Liver (tissue), 9 donors: Measurements from ENCODE around the gene CIPC. TPM values are rescaled to one million over a fixed set of nuclear protein-coding genes. Genes with fewer than 3 reads are reported as not detected.

ENCODE experiments used
- DNase-seq: peaks from one replicate; pipeline ENCODE4 v3.0.0-alpha.2; 2017; ENCODE audit warnings: low spot score
- H3K27ac ChIP-seq, 2 donors: one replicate each; pipeline ENCODE4 v1.7.0; 2013; ENCODE audit warnings: inconsistent platforms in 2 of 2, low read length in 2 of 2, control low read depth in 1 of 2, low read depth in 1 of 2, mild to moderate bottlenecking in 1 of 2
- H3K27me3 ChIP-seq, 4 donors: one replicate each; pipeline versions ENCODE4 v1.6.1 to v1.7.0; 2013; ENCODE audit warnings: low read length in 3 of 4, inconsistent platforms in 1 of 4, mild to moderate bottlenecking in 1 of 4, moderate library complexity in 1 of 4; ENCODE audit not compliant: control insufficient read depth in 4 of 4, insufficient read depth in 4 of 4
- H3K36me3 ChIP-seq, 4 donors: one replicate each; pipeline versions ENCODE4 v1.6.1 to v1.7.0; 2013; ENCODE audit warnings: low read length in 3 of 4, mild to moderate bottlenecking in 3 of 4, low read depth in 1 of 4, moderate library complexity in 1 of 4; ENCODE audit not compliant: control insufficient read depth in 4 of 4, insufficient read depth in 3 of 4
- H3K4me1 ChIP-seq, 4 donors: one replicate each; pipeline versions ENCODE4 v1.6.1 to v1.7.0; 2013; ENCODE audit warnings: low read length in 3 of 4, mild to moderate bottlenecking in 3 of 4, moderate library complexity in 1 of 4; ENCODE audit not compliant: control insufficient read depth in 4 of 4, insufficient read depth in 4 of 4
- H3K4me3 ChIP-seq, 3 donors: one replicate each; pipeline versions ENCODE4 v1.6.1 to v1.7.0; 2013; ENCODE audit warnings: low read length in 3 of 3, control low read depth in 1 of 3, low read depth in 1 of 3, mild to moderate bottlenecking in 1 of 3
- H3K9ac ChIP-seq, 2 donors: one replicate each; pipeline ENCODE4 v1.7.0; 2013; ENCODE audit warnings: low read length in 2 of 2, mild to moderate bottlenecking in 2 of 2, moderate library complexity in 2 of 2, control low read depth in 1 of 2, low read depth in 1 of 2
- H3K9me3 ChIP-seq, 4 donors: one replicate each; pipeline versions ENCODE4 v1.6.1 to v1.7.0; 2013; ENCODE audit warnings: low read length in 3 of 4; ENCODE audit not compliant: control insufficient read depth in 4 of 4
- EGR1 ChIP-seq, 2 donors: IDR thresholded peaks; 2 replicates each; pipeline ENCODE4 v1.6.1; 2016 to 2018; ENCODE audit warnings: antibody characterized with exemption in 2 of 2, low read depth in 2 of 2
- FOXA1 ChIP-seq: IDR thresholded peaks from 2 replicates; pipeline ENCODE4 v1.6.1; 2016; ENCODE audit warnings: antibody characterized with exemption
- FOXA2 ChIP-seq: IDR thresholded peaks from 2 replicates; pipeline ENCODE4 v1.6.1; 2016; ENCODE audit warnings: antibody characterized with exemption
- GABPA ChIP-seq, 2 donors: IDR thresholded peaks in 1 of 2; conservative IDR thresholded peaks in 1 of 2; 2 replicates each; pipeline ENCODE4 v1.6.1; 2016; ENCODE audit warnings: antibody characterized with exemption in 2 of 2, mild to moderate bottlenecking in 1 of 2, moderate library complexity in 1 of 2
- HNF4A ChIP-seq, 2 donors: conservative IDR thresholded peaks; 2 replicates each; pipeline ENCODE4 v1.6.1; 2016; ENCODE audit warnings: antibody characterized with exemption in 2 of 2, mild to moderate bottlenecking in 2 of 2
- HNF4G ChIP-seq: IDR thresholded peaks from 2 replicates; pipeline ENCODE4 v1.6.1; 2016; ENCODE audit warnings: antibody characterized with exemption
- JUND ChIP-seq, 2 donors: IDR thresholded peaks; 2 replicates each; pipeline ENCODE4 v1.6.1; 2016; ENCODE audit warnings: antibody characterized with exemption in 2 of 2
- NR2F2 ChIP-seq: IDR thresholded peaks from 2 replicates; pipeline ENCODE4 v1.6.1; 2016; ENCODE audit warnings: antibody characterized with exemption
- RAD21 ChIP-seq, 2 donors: IDR thresholded peaks; 2 replicates each; pipeline ENCODE4 v1.6.1; 2016; ENCODE audit warnings: antibody characterized with exemption in 2 of 2, mild to moderate bottlenecking in 2 of 2
- RXRA ChIP-seq, 2 donors: IDR thresholded peaks; 2 replicates each; pipeline ENCODE4 v1.6.1; 2017 to 2018; ENCODE audit warnings: antibody characterized with exemption in 2 of 2, mild to moderate bottlenecking in 1 of 2
- SP1 ChIP-seq: IDR thresholded peaks from 2 replicates; pipeline ENCODE4 v1.6.1; 2018; ENCODE audit warnings: antibody characterized with exemption, mild to moderate bottlenecking
- TAF1 ChIP-seq: conservative IDR thresholded peaks from 2 replicates; pipeline ENCODE4 v1.6.1; 2016; ENCODE audit warnings: antibody characterized with exemption, mild to moderate bottlenecking
- YY1 ChIP-seq: IDR thresholded peaks from 2 replicates; pipeline ENCODE4 v1.6.1; 2016; ENCODE audit warnings: antibody characterized with exemption, mild to moderate bottlenecking
- WGBS: extraction: QIAGEN DNeasy Blood & Tissue Kit; methylation state at CpG from one replicate; pipeline ENCODE4 v1.1.7; 2013; 5-methylcytosine and 5-hydroxymethylcytosine counted together
- polyA plus RNA-seq, 2 donors: library from polyadenylated mRNA; stranded (reverse) in 1 of 2; unstranded in 1 of 2; fragments of 200-250 nt in 1 of 2; fragments of >200 nt in 1 of 2; fragmentation: Nextera tagmentation in 1 of 2; extraction: Ambion mirVana in 1 of 2; gene quantifications; one replicate each; pipeline versions ENCODE4 v1.2.1 to v1.2.3, GENCODE V29; 2013 to 2015
- total RNA-seq, 2 donors: library from RNA; depleted of rRNA; stranded (reverse); fragments of >200 nt; gene quantifications; one replicate each; pipeline ENCODE4 v1.2.3, GENCODE V29; 2014
- TF ChIP-seq, protein P1 (sequence below): fragments of 150-350 bp; IDR thresholded peaks from 2 replicates; pipeline ENCODE4 v1.5.1; 2017; ENCODE audit warnings: improper control_type of control experiment, low read depth, low read length; ENCODE audit not compliant: missing input control
- TF ChIP-seq, protein P2 (sequence below): IDR thresholded peaks from 2 replicates; pipeline ENCODE4 v1.6.1; 2016; ENCODE audit warnings: antibody characterized with exemption
- TF ChIP-seq, protein P3 (sequence below): IDR thresholded peaks from 2 replicates; pipeline ENCODE4 v1.6.1; 2016; ENCODE audit warnings: antibody characterized with exemption
- TF ChIP-seq, protein P4 (sequence below): IDR thresholded peaks from 2 replicates; pipeline ENCODE4 v1.6.1; 2016; ENCODE audit warnings: antibody characterized with exemption, mild to moderate bottlenecking
- TF ChIP-seq, protein P5 (sequence below): IDR thresholded peaks from 2 replicates; pipeline ENCODE4 v1.6.1; 2016; ENCODE audit warnings: antibody characterized with exemption
- donor health status: healthy.
- donor health status: healthy.
- donor health status: healthy.
- donor health status: healthy.
- donor health status: healthy.

Gene CIPC
- total and polyA plus RNA-seq, 4 donors: 5.2 to 17.8 (median 6.7) TPM

DNA sequence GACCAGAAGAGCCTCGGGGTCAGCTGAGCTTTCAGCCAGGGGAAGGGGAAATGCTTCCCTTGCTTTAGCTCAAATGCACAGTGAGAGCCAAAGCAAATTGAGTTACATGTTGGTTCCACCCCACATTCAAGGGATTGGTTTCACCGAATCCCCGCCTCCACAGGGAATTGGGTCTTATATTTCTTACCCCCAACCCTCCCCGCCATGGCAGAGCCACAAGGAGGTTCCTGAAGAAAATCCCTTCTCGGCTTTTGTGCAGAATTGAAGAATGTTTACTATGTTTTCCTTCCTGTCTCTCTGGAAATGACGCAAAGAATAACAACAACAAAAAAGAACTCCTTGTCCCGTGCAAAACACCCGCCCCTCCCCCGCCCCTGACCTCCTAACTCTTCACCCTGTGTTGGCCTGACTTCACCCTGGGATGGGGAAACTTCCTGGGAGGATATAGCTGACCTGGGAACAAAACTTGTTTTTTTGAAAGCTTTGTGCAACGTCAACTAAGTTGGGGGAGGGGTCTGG lies 21.9 kb upstream of the CIPC start:
- H3K27ac ChIP-seq: peak overlapping the region; percentile 62 to 89
- TF ChIP-seq, protein P1, sequence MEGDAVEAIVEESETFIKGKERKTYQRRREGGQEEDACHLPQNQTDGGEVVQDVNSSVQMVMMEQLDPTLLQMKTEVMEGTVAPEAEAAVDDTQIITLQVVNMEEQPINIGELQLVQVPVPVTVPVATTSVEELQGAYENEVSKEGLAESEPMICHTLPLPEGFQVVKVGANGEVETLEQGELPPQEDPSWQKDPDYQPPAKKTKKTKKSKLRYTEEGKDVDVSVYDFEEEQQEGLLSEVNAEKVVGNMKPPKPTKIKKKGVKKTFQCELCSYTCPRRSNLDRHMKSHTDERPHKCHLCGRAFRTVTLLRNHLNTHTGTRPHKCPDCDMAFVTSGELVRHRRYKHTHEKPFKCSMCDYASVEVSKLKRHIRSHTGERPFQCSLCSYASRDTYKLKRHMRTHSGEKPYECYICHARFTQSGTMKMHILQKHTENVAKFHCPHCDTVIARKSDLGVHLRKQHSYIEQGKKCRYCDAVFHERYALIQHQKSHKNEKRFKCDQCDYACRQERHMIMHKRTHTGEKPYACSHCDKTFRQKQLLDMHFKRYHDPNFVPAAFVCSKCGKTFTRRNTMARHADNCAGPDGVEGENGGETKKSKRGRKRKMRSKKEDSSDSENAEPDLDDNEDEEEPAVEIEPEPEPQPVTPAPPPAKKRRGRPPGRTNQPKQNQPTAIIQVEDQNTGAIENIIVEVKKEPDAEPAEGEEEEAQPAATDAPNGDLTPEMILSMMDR: no peak
- TF ChIP-seq TAF1: peak; percentile 80
- peak; percentile 63 to 75 for TF ChIP-seq HNF4A (conservative IDR thresholded peaks at IDR 0.05)
- TF ChIP-seq, protein P2, sequence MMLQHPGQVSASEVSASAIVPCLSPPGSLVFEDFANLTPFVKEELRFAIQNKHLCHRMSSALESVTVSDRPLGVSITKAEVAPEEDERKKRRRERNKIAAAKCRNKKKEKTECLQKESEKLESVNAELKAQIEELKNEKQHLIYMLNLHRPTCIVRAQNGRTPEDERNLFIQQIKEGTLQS: peak; percentile 76
- peak; percentile 63 to 84 for TF ChIP-seq JUND (IDR thresholded peaks at IDR 0.05)
- TF ChIP-seq SP1: peak; percentile 99
- TF ChIP-seq, protein P3, sequence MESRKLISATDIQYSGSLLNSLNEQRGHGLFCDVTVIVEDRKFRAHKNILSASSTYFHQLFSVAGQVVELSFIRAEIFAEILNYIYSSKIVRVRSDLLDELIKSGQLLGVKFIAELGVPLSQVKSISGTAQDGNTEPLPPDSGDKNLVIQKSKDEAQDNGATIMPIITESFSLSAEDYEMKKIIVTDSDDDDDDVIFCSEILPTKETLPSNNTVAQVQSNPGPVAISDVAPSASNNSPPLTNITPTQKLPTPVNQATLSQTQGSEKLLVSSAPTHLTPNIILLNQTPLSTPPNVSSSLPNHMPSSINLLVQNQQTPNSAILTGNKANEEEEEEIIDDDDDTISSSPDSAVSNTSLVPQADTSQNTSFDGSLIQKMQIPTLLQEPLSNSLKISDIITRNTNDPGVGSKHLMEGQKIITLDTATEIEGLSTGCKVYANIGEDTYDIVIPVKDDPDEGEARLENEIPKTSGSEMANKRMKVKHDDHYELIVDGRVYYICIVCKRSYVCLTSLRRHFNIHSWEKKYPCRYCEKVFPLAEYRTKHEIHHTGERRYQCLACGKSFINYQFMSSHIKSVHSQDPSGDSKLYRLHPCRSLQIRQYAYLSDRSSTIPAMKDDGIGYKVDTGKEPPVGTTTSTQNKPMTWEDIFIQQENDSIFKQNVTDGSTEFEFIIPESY: peak; percentile 89
- TF ChIP-seq, protein P4, sequence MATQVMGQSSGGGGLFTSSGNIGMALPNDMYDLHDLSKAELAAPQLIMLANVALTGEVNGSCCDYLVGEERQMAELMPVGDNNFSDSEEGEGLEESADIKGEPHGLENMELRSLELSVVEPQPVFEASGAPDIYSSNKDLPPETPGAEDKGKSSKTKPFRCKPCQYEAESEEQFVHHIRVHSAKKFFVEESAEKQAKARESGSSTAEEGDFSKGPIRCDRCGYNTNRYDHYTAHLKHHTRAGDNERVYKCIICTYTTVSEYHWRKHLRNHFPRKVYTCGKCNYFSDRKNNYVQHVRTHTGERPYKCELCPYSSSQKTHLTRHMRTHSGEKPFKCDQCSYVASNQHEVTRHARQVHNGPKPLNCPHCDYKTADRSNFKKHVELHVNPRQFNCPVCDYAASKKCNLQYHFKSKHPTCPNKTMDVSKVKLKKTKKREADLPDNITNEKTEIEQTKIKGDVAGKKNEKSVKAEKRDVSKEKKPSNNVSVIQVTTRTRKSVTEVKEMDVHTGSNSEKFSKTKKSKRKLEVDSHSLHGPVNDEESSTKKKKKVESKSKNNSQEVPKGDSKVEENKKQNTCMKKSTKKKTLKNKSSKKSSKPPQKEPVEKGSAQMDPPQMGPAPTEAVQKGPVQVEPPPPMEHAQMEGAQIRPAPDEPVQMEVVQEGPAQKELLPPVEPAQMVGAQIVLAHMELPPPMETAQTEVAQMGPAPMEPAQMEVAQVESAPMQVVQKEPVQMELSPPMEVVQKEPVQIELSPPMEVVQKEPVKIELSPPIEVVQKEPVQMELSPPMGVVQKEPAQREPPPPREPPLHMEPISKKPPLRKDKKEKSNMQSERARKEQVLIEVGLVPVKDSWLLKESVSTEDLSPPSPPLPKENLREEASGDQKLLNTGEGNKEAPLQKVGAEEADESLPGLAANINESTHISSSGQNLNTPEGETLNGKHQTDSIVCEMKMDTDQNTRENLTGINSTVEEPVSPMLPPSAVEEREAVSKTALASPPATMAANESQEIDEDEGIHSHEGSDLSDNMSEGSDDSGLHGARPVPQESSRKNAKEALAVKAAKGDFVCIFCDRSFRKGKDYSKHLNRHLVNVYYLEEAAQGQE: peak; percentile 70
- peak; percentile 34 for TF ChIP-seq FOXA2
- TF ChIP-seq GABPA (IDR thresholded peaks at IDR 0.05 in 1 of 2, conservative IDR thresholded peaks at IDR 0.05 in 1 of 2): peak; percentile 56 to 82
- TF ChIP-seq NR2F2: peak; percentile 99
- peak; percentile 85 for TF ChIP-seq YY1
- TF ChIP-seq HNF4G: peak; percentile 22
- peak; percentile 22 for TF ChIP-seq FOXA1
- TF ChIP-seq, protein P5, sequence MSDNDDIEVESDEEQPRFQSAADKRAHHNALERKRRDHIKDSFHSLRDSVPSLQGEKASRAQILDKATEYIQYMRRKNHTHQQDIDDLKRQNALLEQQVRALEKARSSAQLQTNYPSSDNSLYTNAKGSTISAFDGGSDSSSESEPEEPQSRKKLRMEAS: peak; percentile 91
- TF ChIP-seq RXRA (IDR thresholded peaks at IDR 0.05): peak; percentile 100
- peak in 1 of 2 donors; percentile 84 for TF ChIP-seq EGR1 (IDR thresholded peaks at IDR 0.05; ENCODE audit: low read depth in 2 of 2)
- TF ChIP-seq RAD21 (IDR thresholded peaks at IDR 0.05): peak; percentile 38 to 53
- DNase-seq: peak; percentile 56
- H3K9ac ChIP-seq: peak overlapping the region; percentile 5 to 12
- H3K27me3 ChIP-seq: no peaks in the 10 kb centered on the region
- no peaks in the 10 kb centered on the region for H3K9me3 ChIP-seq
- whole genome bisulfite sequencing: 13% methylated on average over 10 of the region's 10 CpGs
- peaks cover 9 to 19% (median 12%) of the 10 kb centered on the region in 4 donors for H3K4me1 ChIP-seq
- H3K36me3 ChIP-seq: no peaks in the 10 kb centered on the region
- peak overlapping the region; percentile 13 to 55 (median 26) for H3K4me3 ChIP-seq
